GM23338 (cell line): Measurements from ENCODE around the gene RFNG. TPM values are rescaled to one million over a fixed set of nuclear protein-coding genes. Genes with fewer than 3 reads are reported as not detected.
A peak's percentile ranks its signal among the peaks of the same experiment; 100 is the strongest.

Experiments used
- ATAC-seq: fragments of 200-7000 bp; cut with Tn5 transposase; 3 replicates; pipeline ENCODE4 v1.9.1; 2020
- DNase-seq: peaks from one replicate; pipeline ENCODE4 v3.0.0-alpha.2; 2015; ENCODE audit warnings: low spot score
- H2AFZ ChIP-seq: fragments of 200-600 bp; sonication (generic); 2 replicates; pipeline ENCODE4 v1.8.0; 2016; ENCODE audit warnings: antibody characterized with exemption, mild to moderate bottlenecking, moderate library complexity
- H3F3A ChIP-seq: fragments of 200-600 bp; sonication (generic); replicated peaks from 2 replicates; pipeline ENCODE4 v1.8.0; 2017; ENCODE audit warnings: antibody characterized with exemption, mixed run types, low read depth
- H3K27ac ChIP-seq: fragments of 200-600 bp; sonication (generic); 2 replicates; pipeline ENCODE4 v1.6.1; 2016; ENCODE audit warnings: low read depth
- H3K27me3 ChIP-seq: fragments of 200-600 bp; sonication (generic); 2 replicates; pipeline ENCODE4 v1.8.0; 2016; ENCODE audit warnings: mild to moderate bottlenecking, mixed run types, moderate library complexity; ENCODE audit not compliant: insufficient read depth
- H3K36me3 ChIP-seq: fragments of 200-600 bp; sonication (generic); 2 replicates; pipeline ENCODE4 v1.8.0; 2016; ENCODE audit warnings: mild to moderate bottlenecking; ENCODE audit not compliant: insufficient read depth
- H3K4me1 ChIP-seq: fragments of 200-600 bp; sonication (generic); 2 replicates; pipeline ENCODE4 v1.8.0; 2016; ENCODE audit warnings: mild to moderate bottlenecking, moderate library complexity; ENCODE audit not compliant: insufficient read depth
- H3K4me2 ChIP-seq: fragments of 200-600 bp; sonication (generic); 2 replicates; pipeline ENCODE4 v1.7.1; 2017; ENCODE audit warnings: mixed run types
- H3K4me3 ChIP-seq: fragments of 200-600 bp; sonication (generic); 2 replicates; pipeline ENCODE4 v1.6.1; 2016; ENCODE audit warnings: mixed run types
- H3K79me2 ChIP-seq: fragments of 200-600 bp; sonication (generic); replicated peaks from 2 replicates; pipeline ENCODE4 v1.8.0; 2017; ENCODE audit warnings: mild to moderate bottlenecking; ENCODE audit not compliant: insufficient read depth
- H3K9me2 ChIP-seq: fragments of 200-600 bp; sonication (generic); 2 replicates; pipeline ENCODE4 v1.8.0; 2017; ENCODE audit not compliant: insufficient read depth
- H4K20me1 ChIP-seq: fragments of 200-600 bp; sonication (generic); replicated peaks from 2 replicates; pipeline ENCODE4 v1.8.0; 2017; ENCODE audit warnings: mild to moderate bottlenecking; ENCODE audit not compliant: insufficient read depth
- H3K27ac Mint-ChIP-seq: 2 replicates; pipeline ENCODE4 v1.8.0; 2020; ENCODE audit warnings: inconsistent platforms, mild to moderate bottlenecking, moderate library complexity, mixed read lengths
- H3K27me3 Mint-ChIP-seq: 3 replicates; pipeline ENCODE4 v1.8.0; 2022; ENCODE audit warnings: low read depth, mild to moderate bottlenecking, moderate library complexity, mixed read lengths, inconsistent platforms; ENCODE audit not compliant: insufficient read depth, poor library complexity
- H3K36me3 Mint-ChIP-seq: 3 replicates; pipeline ENCODE4 v1.8.0; 2021; ENCODE audit warnings: low read depth, mild to moderate bottlenecking, inconsistent platforms, moderate library complexity, mixed read lengths
- H3K4me1 Mint-ChIP-seq: 3 replicates; pipeline ENCODE4 v1.8.0; 2020; ENCODE audit warnings: mild to moderate bottlenecking, inconsistent platforms, mixed read lengths
- H3K4me3 Mint-ChIP-seq: 3 replicates; pipeline ENCODE4 v1.8.0; 2021; ENCODE audit warnings: moderate library complexity, mild to moderate bottlenecking, inconsistent platforms, mixed read lengths
- H3K9me3 Mint-ChIP-seq: 3 replicates; pipeline ENCODE4 v1.8.0; 2020; ENCODE audit warnings: moderate library complexity, mild to moderate bottlenecking, inconsistent platforms, mixed read lengths
- CREB1 ChIP-seq: fragments of 250-450 bp; sonication (Bioruptor Pico); IDR thresholded peaks from 2 replicates; pipeline ENCODE4 v1.5.0; 2020; ENCODE audit warnings: low read depth, mild to moderate bottlenecking, moderate library complexity
- CTCF ChIP-seq, 2 experiments: fragments of 200-600 bp in 1 of 2; sonication (generic) in 1 of 2; conservative IDR thresholded peaks; 2 replicates each; pipeline versions ENCODE4 v1.5.1 to v1.6.1; 2016 to 2017; ENCODE audit warnings: antibody characterized with exemption in 2 of 2, low read depth in 2 of 2, mild to moderate bottlenecking in 2 of 2, moderate library complexity in 1 of 2
- EZH2 ChIP-seq: fragments of 200-600 bp; sonication (generic); IDR thresholded peaks from one replicate; pipeline ENCODE4 v1.8.0; 2017; ENCODE audit warnings: antibody characterized with exemption, mild to moderate bottlenecking, low read depth; ENCODE audit not compliant: unreplicated experiment
- EZH2phosphoT487 ChIP-seq: fragments of 200-600 bp; sonication (generic); IDR thresholded peaks from one replicate; pipeline ENCODE4 v1.8.1; 2018; ENCODE audit warnings: antibody characterized with exemption; ENCODE audit not compliant: unreplicated experiment
- JUNB ChIP-seq: IDR thresholded peaks from one replicate; pipeline ENCODE4 v1.6.1; 2016; ENCODE audit warnings: antibody characterized with exemption; ENCODE audit not compliant: unreplicated experiment
- NANOG ChIP-seq: IDR thresholded peaks from 2 replicates; pipeline ENCODE4 v1.6.1; 2016; ENCODE audit warnings: antibody characterized with exemption, borderline replicate concordance
- POLR2AphosphoS5 ChIP-seq: IDR thresholded peaks from 2 replicates; pipeline ENCODE4 v1.6.1; 2016; ENCODE audit warnings: antibody characterized with exemption, low read depth
- STAT1 ChIP-seq: IDR thresholded peaks from one replicate; pipeline ENCODE4 v1.6.1; 2016; ENCODE audit warnings: antibody characterized with exemption; ENCODE audit not compliant: unreplicated experiment
- ZNF114 ChIP-seq: fragments of 250-450 bp; sonication (Bioruptor Pico); IDR thresholded peaks from 2 replicates; pipeline ENCODE4 v1.5.0; 2020; ENCODE audit warnings: mild to moderate bottlenecking, moderate library complexity
- polyA plus RNA-seq: library from polyadenylated mRNA; unstranded; fragments of >200 nt; fragmentation: Nextera tagmentation; extraction: Ambion mirVana; gene quantifications from 2 replicates; pipeline ENCODE4 v1.2.1, GENCODE V29; 2016
- total RNA-seq: library from RNA; depleted of rRNA; stranded (reverse); fragments of >200 nt; shearing (Covaris generic); gene quantifications from 2 replicates; pipeline ENCODE4 v1.2.3, GENCODE V29; 2014
- TF ChIP-seq, protein P1 (sequence below): IDR thresholded peaks from one replicate; pipeline ENCODE4 v1.6.1; 2018; ENCODE audit warnings: antibody characterized with exemption; ENCODE audit not compliant: unreplicated experiment
- TF ChIP-seq, protein P2 (sequence below): IDR thresholded peaks from 2 replicates; pipeline ENCODE4 v1.6.1; 2016; ENCODE audit warnings: antibody characterized with exemption
- TF ChIP-seq, protein P3 (sequence below): fragments of 250-450 bp; sonication (Bioruptor Pico); IDR thresholded peaks from 2 replicates; pipeline ENCODE4 v1.5.0; 2020; ENCODE audit warnings: mild to moderate bottlenecking, moderate library complexity

Gene RFNG
- total and polyA plus RNA-seq, 2 experiments from 2014 or later, result 18.0 to 44.7 TPM

DNA sequence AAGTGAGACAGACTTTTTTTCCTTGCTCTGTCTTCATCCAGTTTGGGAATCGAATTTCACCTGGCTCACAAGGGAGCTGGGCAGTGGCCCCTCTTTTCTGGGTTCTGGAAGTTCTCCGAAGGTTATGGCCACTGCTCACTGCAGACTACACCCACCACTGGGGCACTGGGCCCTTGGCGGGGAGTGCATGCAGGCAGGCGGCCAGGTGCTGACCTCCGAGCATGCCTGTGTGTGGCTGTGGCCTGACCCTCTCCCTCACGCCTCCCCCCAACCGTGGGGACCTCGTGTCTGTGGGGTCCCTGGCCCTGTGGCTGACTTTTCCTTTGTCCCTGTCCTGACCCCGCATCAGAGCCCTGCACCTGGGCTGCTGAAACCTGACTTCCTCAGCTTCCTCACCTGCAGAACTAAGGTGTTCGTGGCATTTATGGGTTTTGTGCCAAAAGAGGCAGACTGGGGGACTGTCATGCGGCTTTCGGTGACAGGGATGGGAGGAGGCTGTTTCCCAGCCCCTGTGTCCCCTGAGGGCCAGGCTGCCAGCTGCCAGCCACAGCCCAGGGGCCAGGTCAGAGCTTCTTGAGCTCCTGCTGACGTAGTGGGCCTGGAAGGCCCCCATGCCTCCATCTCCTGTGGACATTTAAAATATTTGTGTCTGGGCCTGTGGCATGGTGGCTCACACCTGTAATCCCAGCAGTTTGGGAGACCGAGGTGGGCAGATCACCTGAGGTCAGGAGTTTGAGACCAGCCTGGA lies 52.7 kb downstream of the RFNG start (continued):
- TF ChIP-seq EZH2phosphoT487, result no peak
- TF ChIP-seq, protein P1, sequence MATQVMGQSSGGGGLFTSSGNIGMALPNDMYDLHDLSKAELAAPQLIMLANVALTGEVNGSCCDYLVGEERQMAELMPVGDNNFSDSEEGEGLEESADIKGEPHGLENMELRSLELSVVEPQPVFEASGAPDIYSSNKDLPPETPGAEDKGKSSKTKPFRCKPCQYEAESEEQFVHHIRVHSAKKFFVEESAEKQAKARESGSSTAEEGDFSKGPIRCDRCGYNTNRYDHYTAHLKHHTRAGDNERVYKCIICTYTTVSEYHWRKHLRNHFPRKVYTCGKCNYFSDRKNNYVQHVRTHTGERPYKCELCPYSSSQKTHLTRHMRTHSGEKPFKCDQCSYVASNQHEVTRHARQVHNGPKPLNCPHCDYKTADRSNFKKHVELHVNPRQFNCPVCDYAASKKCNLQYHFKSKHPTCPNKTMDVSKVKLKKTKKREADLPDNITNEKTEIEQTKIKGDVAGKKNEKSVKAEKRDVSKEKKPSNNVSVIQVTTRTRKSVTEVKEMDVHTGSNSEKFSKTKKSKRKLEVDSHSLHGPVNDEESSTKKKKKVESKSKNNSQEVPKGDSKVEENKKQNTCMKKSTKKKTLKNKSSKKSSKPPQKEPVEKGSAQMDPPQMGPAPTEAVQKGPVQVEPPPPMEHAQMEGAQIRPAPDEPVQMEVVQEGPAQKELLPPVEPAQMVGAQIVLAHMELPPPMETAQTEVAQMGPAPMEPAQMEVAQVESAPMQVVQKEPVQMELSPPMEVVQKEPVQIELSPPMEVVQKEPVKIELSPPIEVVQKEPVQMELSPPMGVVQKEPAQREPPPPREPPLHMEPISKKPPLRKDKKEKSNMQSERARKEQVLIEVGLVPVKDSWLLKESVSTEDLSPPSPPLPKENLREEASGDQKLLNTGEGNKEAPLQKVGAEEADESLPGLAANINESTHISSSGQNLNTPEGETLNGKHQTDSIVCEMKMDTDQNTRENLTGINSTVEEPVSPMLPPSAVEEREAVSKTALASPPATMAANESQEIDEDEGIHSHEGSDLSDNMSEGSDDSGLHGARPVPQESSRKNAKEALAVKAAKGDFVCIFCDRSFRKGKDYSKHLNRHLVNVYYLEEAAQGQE, result no peak

DNA sequence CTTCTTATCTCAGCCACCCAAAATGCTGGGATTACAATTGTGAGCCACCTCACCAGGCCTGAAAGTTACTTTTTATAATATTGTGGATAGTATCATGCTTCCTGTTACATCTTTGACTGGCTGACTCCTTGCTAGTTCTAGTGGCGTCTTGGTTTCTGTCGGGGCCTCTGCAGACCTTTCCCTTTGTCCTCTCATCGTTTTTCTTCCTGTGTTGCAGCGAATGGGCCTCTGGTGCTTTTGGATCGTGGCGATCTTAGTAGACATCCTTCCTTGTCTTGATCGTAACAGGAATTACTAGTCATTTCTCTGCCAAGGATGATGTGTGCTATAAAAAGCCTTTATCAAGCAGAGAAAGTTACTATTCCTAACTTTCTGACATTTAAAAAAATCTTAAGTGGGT lies 53.4 kb downstream of the RFNG start:
- ATAC-seq, result no peak
- H3K4me1 Mint-ChIP-seq, result peaks cover 10% of the 10 kb centered on the region
- Histone ChIP-seq H3K4me2 (no peak overlapping the region), H2AFZ (no peak overlapping the region), H3K4me1 (no peaks in the 10 kb centered on the region), H3K4me3 (no peak overlapping the region), H3K27me3 (no peaks in the 10 kb centered on the region), H4K20me1 (0 out of 2 replicates have a peak, but pooled peaks cover 4% of the 10 kb centered on the region), H3K36me3 (no peaks in the 10 kb centered on the region), H3F3A (0 out of 2 replicates have a peak, but pooled peaks cover 1% of the 10 kb centered on the region), H3K27ac (0 out of 2 replicates have a peak overlapping the region, but pooled peaks have one; percentile 39), H3K9me2 (no peaks in the 10 kb centered on the region), H3K79me2 (no peaks in the 10 kb centered on the region)
- no peak overlapping the region for H3K4me3 Mint-ChIP-seq
- peaks cover 14% of the 10 kb centered on the region for H3K27me3 Mint-ChIP-seq
- peaks cover 6% of the 10 kb centered on the region; the same call in 1 of the 3 replicates for H3K36me3 Mint-ChIP-seq
- no peak overlapping the region for H3K27ac Mint-ChIP-seq
- H3K9me3 Mint-ChIP-seq, result no peaks in the 10 kb centered on the region
- no peak for DNase-seq
- TF ChIP-seq EZH2phosphoT487 (no peak), CREB1 (CRISPR knock-in tag) (no peak), POLR2AphosphoS5 (no peak), EZH2 (no peak), NANOG (no peak), ZNF114 (CRISPR knock-in tag) (no peak), CTCF (conservative IDR thresholded peaks at IDR 0.05; ENCODE audit: low read depth in 2 of 2) (no peak), STAT1 (no peak), JUNB (no peak)
- TF ChIP-seq, protein P2, sequence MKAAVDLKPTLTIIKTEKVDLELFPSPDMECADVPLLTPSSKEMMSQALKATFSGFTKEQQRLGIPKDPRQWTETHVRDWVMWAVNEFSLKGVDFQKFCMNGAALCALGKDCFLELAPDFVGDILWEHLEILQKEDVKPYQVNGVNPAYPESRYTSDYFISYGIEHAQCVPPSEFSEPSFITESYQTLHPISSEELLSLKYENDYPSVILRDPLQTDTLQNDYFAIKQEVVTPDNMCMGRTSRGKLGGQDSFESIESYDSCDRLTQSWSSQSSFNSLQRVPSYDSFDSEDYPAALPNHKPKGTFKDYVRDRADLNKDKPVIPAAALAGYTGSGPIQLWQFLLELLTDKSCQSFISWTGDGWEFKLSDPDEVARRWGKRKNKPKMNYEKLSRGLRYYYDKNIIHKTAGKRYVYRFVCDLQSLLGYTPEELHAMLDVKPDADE, result no peak
- TF ChIP-seq, protein P3, sequence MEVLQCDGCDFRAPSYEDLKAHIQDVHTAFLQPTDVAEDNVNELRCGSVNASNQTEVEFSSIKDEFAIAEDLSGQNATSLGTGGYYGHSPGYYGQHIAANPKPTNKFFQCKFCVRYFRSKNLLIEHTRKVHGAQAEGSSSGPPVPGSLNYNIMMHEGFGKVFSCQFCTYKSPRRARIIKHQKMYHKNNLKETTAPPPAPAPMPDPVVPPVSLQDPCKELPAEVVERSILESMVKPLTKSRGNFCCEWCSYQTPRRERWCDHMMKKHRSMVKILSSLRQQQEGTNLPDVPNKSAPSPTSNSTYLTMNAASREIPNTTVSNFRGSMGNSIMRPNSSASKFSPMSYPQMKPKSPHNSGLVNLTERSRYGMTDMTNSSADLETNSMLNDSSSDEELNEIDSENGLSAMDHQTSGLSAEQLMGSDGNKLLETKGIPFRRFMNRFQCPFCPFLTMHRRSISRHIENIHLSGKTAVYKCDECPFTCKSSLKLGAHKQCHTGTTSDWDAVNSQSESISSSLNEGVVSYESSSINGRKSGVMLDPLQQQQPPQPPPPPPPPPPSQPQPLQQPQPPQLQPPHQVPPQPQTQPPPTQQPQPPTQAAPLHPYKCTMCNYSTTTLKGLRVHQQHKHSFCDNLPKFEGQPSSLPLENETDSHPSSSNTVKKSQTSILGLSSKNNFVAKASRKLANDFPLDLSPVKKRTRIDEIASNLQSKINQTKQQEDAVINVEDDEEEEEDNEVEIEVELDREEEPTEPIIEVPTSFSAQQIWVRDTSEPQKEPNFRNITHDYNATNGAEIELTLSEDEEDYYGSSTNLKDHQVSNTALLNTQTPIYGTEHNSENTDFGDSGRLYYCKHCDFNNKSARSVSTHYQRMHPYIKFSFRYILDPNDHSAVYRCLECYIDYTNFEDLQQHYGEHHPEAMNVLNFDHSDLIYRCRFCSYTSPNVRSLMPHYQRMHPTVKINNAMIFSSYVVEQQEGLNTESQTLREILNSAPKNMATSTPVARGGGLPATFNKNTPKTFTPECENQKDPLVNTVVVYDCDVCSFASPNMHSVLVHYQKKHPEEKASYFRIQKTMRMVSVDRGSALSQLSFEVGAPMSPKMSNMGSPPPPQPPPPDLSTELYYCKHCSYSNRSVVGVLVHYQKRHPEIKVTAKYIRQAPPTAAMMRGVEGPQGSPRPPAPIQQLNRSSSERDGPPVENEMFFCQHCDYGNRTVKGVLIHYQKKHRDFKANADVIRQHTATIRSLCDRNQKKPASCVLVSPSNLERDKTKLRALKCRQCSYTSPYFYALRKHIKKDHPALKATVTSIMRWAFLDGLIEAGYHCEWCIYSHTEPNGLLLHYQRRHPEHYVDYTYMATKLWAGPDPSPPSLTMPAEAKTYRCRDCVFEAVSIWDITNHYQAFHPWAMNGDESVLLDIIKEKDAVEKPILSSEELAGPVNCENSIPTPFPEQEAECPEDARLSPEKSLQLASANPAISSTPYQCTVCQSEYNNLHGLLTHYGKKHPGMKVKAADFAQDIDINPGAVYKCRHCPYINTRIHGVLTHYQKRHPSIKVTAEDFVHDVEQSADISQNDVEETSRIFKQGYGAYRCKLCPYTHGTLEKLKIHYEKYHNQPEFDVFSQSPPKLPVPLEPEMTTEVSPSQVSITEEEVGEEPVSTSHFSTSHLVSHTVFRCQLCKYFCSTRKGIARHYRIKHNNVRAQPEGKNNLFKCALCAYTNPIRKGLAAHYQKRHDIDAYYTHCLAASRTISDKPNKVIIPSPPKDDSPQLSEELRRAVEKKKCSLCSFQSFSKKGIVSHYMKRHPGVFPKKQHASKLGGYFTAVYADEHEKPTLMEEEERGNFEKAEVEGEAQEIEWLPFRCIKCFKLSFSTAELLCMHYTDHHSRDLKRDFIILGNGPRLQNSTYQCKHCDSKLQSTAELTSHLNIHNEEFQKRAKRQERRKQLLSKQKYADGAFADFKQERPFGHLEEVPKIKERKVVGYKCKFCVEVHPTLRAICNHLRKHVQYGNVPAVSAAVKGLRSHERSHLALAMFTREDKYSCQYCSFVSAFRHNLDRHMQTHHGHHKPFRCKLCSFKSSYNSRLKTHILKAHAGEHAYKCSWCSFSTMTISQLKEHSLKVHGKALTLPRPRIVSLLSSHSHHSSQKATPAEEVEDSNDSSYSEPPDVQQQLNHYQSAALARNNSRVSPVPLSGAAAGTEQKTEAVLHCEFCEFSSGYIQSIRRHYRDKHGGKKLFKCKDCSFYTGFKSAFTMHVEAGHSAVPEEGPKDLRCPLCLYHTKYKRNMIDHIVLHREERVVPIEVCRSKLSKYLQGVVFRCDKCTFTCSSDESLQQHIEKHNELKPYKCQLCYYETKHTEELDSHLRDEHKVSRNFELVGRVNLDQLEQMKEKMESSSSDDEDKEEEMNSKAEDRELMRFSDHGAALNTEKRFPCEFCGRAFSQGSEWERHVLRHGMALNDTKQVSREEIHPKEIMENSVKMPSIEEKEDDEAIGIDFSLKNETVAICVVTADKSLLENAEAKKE (CRISPR knock-in tag), result no peak
